ENCODE data around the gene C16orf89.
"Not testable (repeated sequence)": the region's sequence is repeated elsewhere in the genome, so short reads cannot be mapped to it uniquely, and the experiment has no call there.

The C16orf89 gene

GRCh38 chr16:5077304-5077703 lies 11.5 kb upstream of the C16orf89 start:
- TF ChIP-seq CREB5 (CRISPR knock-in tag; IDR thresholded peaks at IDR 0.05; ENCODE audit: low read depth): no peak
- TF ChIP-seq BACH2 (CRISPR knock-in tag; IDR thresholded peaks at IDR 0.05; ENCODE audit: borderline replicate concordance): no peak
- no peak for TF ChIP-seq GLIS3 (CRISPR knock-in tag; IDR thresholded peaks at IDR 0.05)
- TF ChIP-seq ARNTL (CRISPR knock-in tag; IDR thresholded peaks at IDR 0.05; ENCODE audit: borderline replicate concordance, low read depth): no peak
- no peak for TF ChIP-seq RARB (CRISPR knock-in tag; IDR thresholded peaks at IDR 0.05)
- TF ChIP-seq ZFP30 (CRISPR knock-in tag; IDR thresholded peaks at IDR 0.05): no peak
- no peak for TF ChIP-seq ZNF565 (CRISPR knock-in tag; conservative IDR thresholded peaks at IDR 0.05; ENCODE audit: low read depth)
- TF ChIP-seq ZFP3 (CRISPR knock-in tag; IDR thresholded peaks at IDR 0.05): no peak
- TF ChIP-seq PPARA (CRISPR knock-in tag; IDR thresholded peaks at IDR 0.05; ENCODE audit: borderline replicate concordance): no peak
- no peak for TF ChIP-seq TSHZ2 (CRISPR knock-in tag; IDR thresholded peaks at IDR 0.05)
- TF ChIP-seq, protein P1, sequence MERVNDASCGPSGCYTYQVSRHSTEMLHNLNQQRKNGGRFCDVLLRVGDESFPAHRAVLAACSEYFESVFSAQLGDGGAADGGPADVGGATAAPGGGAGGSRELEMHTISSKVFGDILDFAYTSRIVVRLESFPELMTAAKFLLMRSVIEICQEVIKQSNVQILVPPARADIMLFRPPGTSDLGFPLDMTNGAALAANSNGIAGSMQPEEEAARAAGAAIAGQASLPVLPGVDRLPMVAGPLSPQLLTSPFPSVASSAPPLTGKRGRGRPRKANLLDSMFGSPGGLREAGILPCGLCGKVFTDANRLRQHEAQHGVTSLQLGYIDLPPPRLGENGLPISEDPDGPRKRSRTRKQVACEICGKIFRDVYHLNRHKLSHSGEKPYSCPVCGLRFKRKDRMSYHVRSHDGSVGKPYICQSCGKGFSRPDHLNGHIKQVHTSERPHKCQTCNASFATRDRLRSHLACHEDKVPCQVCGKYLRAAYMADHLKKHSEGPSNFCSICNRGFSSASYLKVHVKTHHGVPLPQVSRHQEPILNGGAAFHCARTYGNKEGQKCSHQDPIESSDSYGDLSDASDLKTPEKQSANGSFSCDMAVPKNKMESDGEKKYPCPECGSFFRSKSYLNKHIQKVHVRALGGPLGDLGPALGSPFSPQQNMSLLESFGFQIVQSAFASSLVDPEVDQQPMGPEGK (CRISPR knock-in tag; IDR thresholded peaks at IDR 0.05; ENCODE audit: borderline replicate concordance): no peak
- TF ChIP-seq CSDC2 (CRISPR knock-in tag; IDR thresholded peaks at IDR 0.05): no peak
- TF ChIP-seq TCF4 (CRISPR knock-in tag; IDR thresholded peaks at IDR 0.05; ENCODE audit: borderline replicate concordance): no peak
- no peak for TF ChIP-seq ISL1 (CRISPR knock-in tag; IDR thresholded peaks at IDR 0.05)
- no peak for TF ChIP-seq ZNF70 (CRISPR knock-in tag; IDR thresholded peaks at IDR 0.05)
- no peak for TF ChIP-seq TOX (CRISPR knock-in tag; IDR thresholded peaks at IDR 0.05; ENCODE audit: borderline replicate concordance)
- no peak for TF ChIP-seq ZNF8 (CRISPR knock-in tag; IDR thresholded peaks at IDR 0.05)
- no peak for TF ChIP-seq SNAI2 (CRISPR knock-in tag; IDR thresholded peaks at IDR 0.05)
- ATAC-seq: no peak

DNA sequence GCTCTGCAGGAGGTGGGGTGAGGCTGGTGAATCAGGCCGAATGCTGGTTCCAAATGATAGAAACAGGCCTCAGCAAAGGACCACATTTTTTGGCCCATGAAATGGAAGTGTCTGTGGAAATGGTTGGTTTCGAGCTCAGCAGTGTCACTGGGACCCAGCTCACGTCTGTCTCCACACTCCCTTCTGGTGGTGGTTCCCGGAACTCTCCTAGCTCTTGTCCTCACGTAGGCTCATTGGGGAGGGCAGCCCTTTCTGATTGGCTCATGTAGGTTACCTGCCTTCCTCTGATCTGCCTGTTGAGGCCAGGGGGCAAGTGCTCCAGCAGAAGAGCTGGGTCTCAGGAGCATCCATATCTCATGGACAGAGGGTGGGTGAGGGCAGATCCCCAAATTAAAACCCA lies 9.9 kb upstream of the C16orf89 start:
- ATAC-seq: no peak
- TF ChIP-seq ZC3H10 (CRISPR knock-in tag; IDR thresholded peaks at IDR 0.05) (no peak), ARNTL (CRISPR knock-in tag; IDR thresholded peaks at IDR 0.05; ENCODE audit: borderline replicate concordance, low read depth) (no peak), RARB (CRISPR knock-in tag; IDR thresholded peaks at IDR 0.05) (no peak), PPARA (CRISPR knock-in tag; IDR thresholded peaks at IDR 0.05; ENCODE audit: borderline replicate concordance) (no peak), ZNF8 (CRISPR knock-in tag; IDR thresholded peaks at IDR 0.05) (no peak), TCF4 (CRISPR knock-in tag; IDR thresholded peaks at IDR 0.05; ENCODE audit: borderline replicate concordance) (no peak), BACH2 (CRISPR knock-in tag; IDR thresholded peaks at IDR 0.05; ENCODE audit: borderline replicate concordance) (no peak), GLIS3 (CRISPR knock-in tag; IDR thresholded peaks at IDR 0.05) (no peak), TSHZ2 (CRISPR knock-in tag; IDR thresholded peaks at IDR 0.05) (no peak), CSDC2 (CRISPR knock-in tag; IDR thresholded peaks at IDR 0.05) (no peak), ZNF70 (CRISPR knock-in tag; IDR thresholded peaks at IDR 0.05) (no peak), POU6F1 (CRISPR knock-in tag; IDR thresholded peaks at IDR 0.05; ENCODE audit: borderline replicate concordance, low read depth) (no peak)
- TF ChIP-seq, protein P2, sequence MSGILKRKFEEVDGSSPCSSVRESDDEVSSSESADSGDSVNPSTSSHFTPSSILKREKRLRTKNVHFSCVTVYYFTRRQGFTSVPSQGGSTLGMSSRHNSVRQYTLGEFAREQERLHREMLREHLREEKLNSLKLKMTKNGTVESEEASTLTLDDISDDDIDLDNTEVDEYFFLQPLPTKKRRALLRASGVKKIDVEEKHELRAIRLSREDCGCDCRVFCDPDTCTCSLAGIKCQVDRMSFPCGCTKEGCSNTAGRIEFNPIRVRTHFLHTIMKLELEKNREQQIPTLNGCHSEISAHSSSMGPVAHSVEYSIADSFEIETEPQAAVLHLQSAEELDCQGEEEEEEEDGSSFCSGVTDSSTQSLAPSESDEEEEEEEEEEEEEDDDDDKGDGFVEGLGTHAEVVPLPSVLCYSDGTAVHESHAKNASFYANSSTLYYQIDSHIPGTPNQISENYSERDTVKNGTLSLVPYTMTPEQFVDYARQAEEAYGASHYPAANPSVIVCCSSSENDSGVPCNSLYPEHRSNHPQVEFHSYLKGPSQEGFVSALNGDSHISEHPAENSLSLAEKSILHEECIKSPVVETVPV (CRISPR knock-in tag; IDR thresholded peaks at IDR 0.05): no peak

GRCh38 chr16:5073771-5074170 lies 8.0 kb upstream of the C16orf89 start:
- not testable (repeated sequence) for ATAC-seq
